GM23248 (cell line): ENCODE results near the gene GGTA1.

Source experiments
- EZH2 ChIP-seq: fragments of 200-600 bp; sonication (generic); IDR thresholded peaks from 2 replicates; pipeline ENCODE4 v1.6.1; 2018; ENCODE audit warnings: antibody characterized with exemption, mild to moderate bottlenecking; ENCODE audit not compliant: insufficient read depth, poor library complexity, severe bottlenecking
- EZH2phosphoT487 ChIP-seq: fragments of 200-600 bp; sonication (generic); IDR thresholded peaks from 2 replicates; pipeline ENCODE4 v1.6.1; 2018; ENCODE audit warnings: antibody characterized with exemption, moderate library complexity, mild to moderate bottlenecking, low read depth; ENCODE audit not compliant: insufficient read depth

GRCh38 chr9:121495976-121496375 is 3.7 kb downstream of the GGTA1 start:
- no peak for TF ChIP-seq EZH2
- TF ChIP-seq EZH2phosphoT487: no peak
